IMR-90 (cell line): Measurements from ENCODE around the gene PJA2. TPM values are rescaled to one million over a fixed set of nuclear protein-coding genes. Genes with fewer than 3 reads are reported as not detected.

Experiments used
- ATAC-seq: fragments of 200-7000 bp; cut with Tn5 transposase; 2 replicates; pipeline ENCODE4 v1.9.1; 2020; ENCODE audit warnings: low read depth, mild to moderate bottlenecking, moderate library complexity
- BruUV-seq: library from RNA; stranded (reverse); fragments of 400-500 nt; replicated peaks from 2 replicates; lab custom pipeline; 2021; lab: Mats Ljungman, UMichigan
- CTCF ChIA-PET: fragments of 300-600 bp; formaldehyde crosslinking; extraction: SDS; loops from one replicate; lab custom pipeline; 2021; ENCODE audit warnings: antibody characterized with exemption; lab: Yijun Ruan, JAX
- POLR2A ChIA-PET: fragments of 300-600 bp; sonication (Branson Sonifier 250); formaldehyde crosslinking; loops from one replicate; lab custom pipeline; 2022; ENCODE audit warnings: antibody characterized with exemption; ENCODE audit not compliant: unreplicated experiment; lab: Charles Lee
- DNase-seq: peaks from one replicate; pipeline ENCODE4 v3.0.0; 2013
- H2AFZ ChIP-seq: replicated peaks from 2 replicates; pipeline ENCODE3; 2013; ENCODE audit warnings: low read length, mild to moderate bottlenecking; ENCODE audit not compliant: poor library complexity
- H2AK5ac ChIP-seq: 2 replicates; pipeline ENCODE4 v1.6.1; 2013; ENCODE audit warnings: low read depth, low read length, inconsistent platforms
- H2AK9ac ChIP-seq: replicated peaks from 2 replicates; pipeline ENCODE3; 2013; ENCODE audit warnings: mild to moderate bottlenecking, low read depth, low read length, moderate library complexity; ENCODE audit not compliant: poor library complexity
- H2BK120ac ChIP-seq: 2 replicates; pipeline ENCODE4 v1.6.1; 2013; ENCODE audit warnings: low read depth, low read length, inconsistent platforms
- H2BK15ac ChIP-seq: 3 replicates; pipeline ENCODE4 v1.6.1; 2013; ENCODE audit warnings: low read depth, low read length, inconsistent platforms
- H2BK20ac ChIP-seq: 2 replicates; pipeline ENCODE4 v1.6.1; 2013; ENCODE audit warnings: low read depth, mild to moderate bottlenecking, inconsistent platforms, low read length, moderate library complexity
- H2BK5ac ChIP-seq: 2 replicates; pipeline ENCODE4 v1.6.1; 2013; ENCODE audit warnings: mild to moderate bottlenecking, low read depth, low read length, inconsistent platforms; ENCODE audit not compliant: poor library complexity, severe bottlenecking
- H3K14ac ChIP-seq: replicated peaks from 2 replicates; pipeline ENCODE4 v1.6.1; 2013; ENCODE audit warnings: low read depth, low read length, inconsistent platforms
- H3K18ac ChIP-seq: 2 replicates; pipeline ENCODE4 v1.6.1; 2013; ENCODE audit warnings: low read depth, low read length, control low read depth
- H3K23ac ChIP-seq: 2 replicates; pipeline ENCODE4 v1.6.1; 2013; ENCODE audit warnings: low read depth, low read length, inconsistent platforms
- H3K27ac ChIP-seq: 2 replicates; pipeline ENCODE4 v1.5.1; 2013; ENCODE audit warnings: mild to moderate bottlenecking, control low read depth, low read length; ENCODE audit not compliant: insufficient read depth
- H3K27me3 ChIP-seq: 2 replicates; pipeline ENCODE4 v1.6.1; 2013; ENCODE audit warnings: low read length; ENCODE audit not compliant: control insufficient read depth, insufficient read depth
- H3K36me3 ChIP-seq: 2 replicates; pipeline ENCODE4 v1.6.1; 2013; ENCODE audit warnings: low read length, mixed read lengths; ENCODE audit not compliant: control insufficient read depth, insufficient read depth
- H3K4ac ChIP-seq: 2 replicates; pipeline ENCODE4 v1.6.1; 2013; ENCODE audit warnings: low read depth, low read length, inconsistent platforms
- H3K4me1 ChIP-seq: 2 replicates; pipeline ENCODE4 v1.6.1; 2013; ENCODE audit warnings: low read length, mixed read lengths; ENCODE audit not compliant: control insufficient read depth, insufficient read depth
- H3K4me2 ChIP-seq: 2 replicates; pipeline ENCODE4 v1.6.1; 2013; ENCODE audit warnings: low read depth, mild to moderate bottlenecking, control low read depth, low read length, moderate library complexity
- H3K4me3 ChIP-seq: 2 replicates; pipeline ENCODE4 v1.5.1; 2013; ENCODE audit warnings: low read depth, mild to moderate bottlenecking, control low read depth, low read length, moderate library complexity; ENCODE audit not compliant: insufficient read depth
- H3K56ac ChIP-seq: 2 replicates; pipeline ENCODE4 v1.6.1; 2013; ENCODE audit warnings: low read length, inconsistent platforms; ENCODE audit not compliant: insufficient read depth; ENCODE audit errors: extremely low read depth
- H3K79me1 ChIP-seq, 2 experiments: 2 replicates each; pipeline ENCODE4 v1.6.1; 2013; ENCODE audit warnings: low read length in 2 of 2, inconsistent platforms in 1 of 2, low read depth in 1 of 2
- H3K9ac ChIP-seq: 2 replicates; pipeline ENCODE4 v1.6.1; 2013; ENCODE audit warnings: low read depth, low read length, control low read depth
- H3K9me1 ChIP-seq: 2 replicates; pipeline ENCODE4 v1.6.1; 2013; ENCODE audit warnings: low read length, inconsistent platforms; ENCODE audit not compliant: insufficient read depth
- H3K9me3 ChIP-seq: 2 replicates; pipeline ENCODE4 v1.6.1; 2013; ENCODE audit warnings: low read length; ENCODE audit not compliant: control insufficient read depth, insufficient read depth
- H4K20me1 ChIP-seq: 2 replicates; pipeline ENCODE4 v1.6.1; 2013; ENCODE audit warnings: low read length, inconsistent platforms; ENCODE audit not compliant: insufficient read depth
- H4K5ac ChIP-seq: 2 replicates; pipeline ENCODE4 v1.6.1; 2013; ENCODE audit warnings: mild to moderate bottlenecking, low read depth, low read length, control low read depth
- H4K8ac ChIP-seq, 2 experiments: 2 replicates each; pipeline ENCODE4 v1.6.1; 2013; ENCODE audit warnings: low read depth in 2 of 2, low read length in 2 of 2, control low read depth in 1 of 2, inconsistent platforms in 1 of 2
- H4K91ac ChIP-seq: 2 replicates; pipeline ENCODE4 v1.6.1; 2013; ENCODE audit warnings: low read depth, low read length, inconsistent platforms; ENCODE audit not compliant: insufficient read depth
- BHLHE40 ChIP-seq: fragments of 150-350 bp; IDR thresholded peaks from 2 replicates; pipeline ENCODE4 v1.6.1; 2016; ENCODE audit warnings: mild to moderate bottlenecking, low read depth, low read length
- CEBPB ChIP-seq: IDR thresholded peaks from 2 replicates; pipeline ENCODE4 v1.6.1; 2012; ENCODE audit warnings: low read depth, low read length, improper control_type of control experiment
- CHD1 ChIP-seq: IDR thresholded peaks from 2 replicates; pipeline ENCODE4 v1.6.1; 2012; ENCODE audit warnings: low read depth, low read length, improper control_type of control experiment
- CTCF ChIP-seq: conservative IDR thresholded peaks from 2 replicates; pipeline ENCODE4 v1.5.1; 2012; ENCODE audit warnings: mild to moderate bottlenecking, low read depth, low read length, improper control_type of control experiment
- ELK1 ChIP-seq: fragments of 150-350 bp; IDR thresholded peaks from 2 replicates; pipeline ENCODE4 v1.6.1; 2016; ENCODE audit warnings: low read depth, mild to moderate bottlenecking, low read length, moderate library complexity, borderline replicate concordance
- MAFK ChIP-seq: IDR thresholded peaks from 2 replicates; pipeline ENCODE4 v1.6.1; 2012; ENCODE audit warnings: low read depth, low read length, improper control_type of control experiment
- MAZ ChIP-seq: IDR thresholded peaks from 2 replicates; pipeline ENCODE4 v1.6.1; 2012; ENCODE audit warnings: low read depth, mild to moderate bottlenecking, low read length, improper control_type of control experiment, moderate library complexity, borderline replicate concordance
- MXI1 ChIP-seq: IDR thresholded peaks from 2 replicates; pipeline ENCODE4 v1.6.1; 2012; ENCODE audit warnings: low read depth, mild to moderate bottlenecking, low read length, moderate library complexity, borderline replicate concordance
- NFE2L2 ChIP-seq: fragments of 150-350 bp; IDR thresholded peaks from 2 replicates; pipeline ENCODE4 v1.6.1; 2016; ENCODE audit warnings: low read depth, mild to moderate bottlenecking, low read length
- POLR2A ChIP-seq: IDR thresholded peaks from 2 replicates; pipeline ENCODE4 v1.6.1; 2012; ENCODE audit warnings: mild to moderate bottlenecking, low read depth, low read length
- RAD21 ChIP-seq: IDR thresholded peaks from 2 replicates; pipeline ENCODE4 v1.6.1; 2012; ENCODE audit warnings: low read length, improper control_type of control experiment
- RCOR1 ChIP-seq: IDR thresholded peaks from 2 replicates; pipeline ENCODE4 v1.6.1; 2012; ENCODE audit warnings: mild to moderate bottlenecking, low read length, improper control_type of control experiment; ENCODE audit not compliant: insufficient replicate concordance
- RFX5 ChIP-seq: IDR thresholded peaks from 2 replicates; pipeline ENCODE4 v1.8.0; 2012; ENCODE audit warnings: low read depth, mild to moderate bottlenecking, low read length, moderate library complexity
- SMC3 ChIP-seq: fragments of 150-350 bp; IDR thresholded peaks from 2 replicates; pipeline ENCODE4 v1.6.1; 2016; ENCODE audit warnings: low read depth, mild to moderate bottlenecking, antibody characterized with exemption, low read length, moderate library complexity
- WGBS, 2 experiments: methylation state at CpG; one replicate each; pipeline versions ENCODE4 v1.1.5 to v1.1.7; 2013; ENCODE audit warnings: missing lambda C conversion rate in 2 of 2; ENCODE audit not compliant: insufficient read length in 1 of 2; ENCODE audit errors: extremely low coverage in 2 of 2; 5-methylcytosine and 5-hydroxymethylcytosine counted together
- dilution Hi-C: fragments of 300-500 bp; cut with HindIII; formaldehyde crosslinking; loops from one replicate; pipeline ENCODE4 v1.14.3; 2018; ENCODE audit warnings: low sequenced_read_pairs; ENCODE audit not compliant: unreplicated experiment
- in situ Hi-C: fragments of 300-500 bp; cut with MboI; formaldehyde crosslinking; loops from 3 replicates; pipeline ENCODE4 v1.14.3; 2019; ENCODE audit warnings: low sequenced_read_pairs, inconsistent platforms, mixed read lengths
- intact Hi-C: fragments of 100-400 bp; cut with micrococcal nuclease; formaldehyde crosslinking; loops from 2 replicates; pipeline ENCODE4 v1.10.0; 2022
- polyA plus RNA-seq, 3 experiments: library from polyadenylated mRNA; depleted of rRNA; stranded (reverse); fragments of >200 nt; gene quantifications; 2 replicates each; pipeline ENCODE4 v1.2.3, GENCODE V29; 2012; ENCODE audit warnings: low replicate concordance in 1 of 3
- total RNA-seq: library from RNA; depleted of rRNA; stranded (reverse); fragments of >200 nt; gene quantifications from 2 replicates; pipeline ENCODE4 v1.2.3, GENCODE V29; 2012
- TF ChIP-seq, protein P1 (sequence below): fragments of 150-350 bp; IDR thresholded peaks from 2 replicates; pipeline ENCODE4 v1.6.1; 2017; ENCODE audit warnings: mild to moderate bottlenecking, antibody characterized with exemption, low read length, low read depth

Gene PJA2
- total and polyA plus RNA-seq, 2 of the 4 experiments (the other 2 are of a cell fraction): 42.3 to 70.6 TPM

DNA sequence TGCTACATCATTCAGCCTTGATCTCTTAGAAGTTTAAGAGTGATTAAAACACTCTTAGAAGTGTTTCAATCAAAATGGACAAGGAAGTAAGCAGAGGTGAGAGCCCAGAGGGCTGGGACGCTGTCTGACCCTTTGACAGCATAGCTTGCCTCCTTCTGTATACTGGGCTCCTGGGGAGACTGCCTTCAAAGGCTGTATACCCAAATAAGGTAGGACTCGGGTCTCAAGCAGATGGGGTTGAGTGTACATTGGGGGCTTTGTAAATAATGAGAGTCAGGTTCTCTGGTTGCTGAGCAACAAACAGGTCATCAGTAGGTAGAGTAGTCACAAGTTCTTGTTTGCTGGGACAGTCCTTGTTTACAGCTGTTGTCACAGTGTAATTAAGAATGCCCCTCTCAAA lies 97.1 kb downstream of the PJA2 start:
- no peak overlapping the region for H2BK20ac ChIP-seq
- H4K91ac ChIP-seq: no peak overlapping the region
- no TSS peak for BruUV-seq
- no peak overlapping the region for H2AK9ac ChIP-seq
- H3K27me3 ChIP-seq: no peaks in the 10 kb centered on the region; the same call in 1 of the 2 replicates
- 86% methylated on average over 1 of the region's 2 CpGs; no CpG with 5 or more reads in 1 of the 2 experiments for WGBS, 2 experiments
- no peak overlapping the region for H3K4ac ChIP-seq
- no peak overlapping the region for H3K23ac ChIP-seq
- no peak overlapping the region for H3K4me2 ChIP-seq
- H4K20me1 ChIP-seq: no peaks in the 10 kb centered on the region
- no peak overlapping the region for H2AK5ac ChIP-seq
- dilution Hi-C loops (no loop called here), intact Hi-C loops (no loop called here), in situ Hi-C loops (no loop called here)
- H2AFZ ChIP-seq: no peak overlapping the region
- no peaks in the 10 kb centered on the region for H3K36me3 ChIP-seq
- DNase-seq (no peak), ATAC-seq (no peak)
- H4K5ac ChIP-seq: no peak overlapping the region
- POLR2A ChIA-PET: no interaction called here
- no peaks in the 10 kb centered on the region for H3K9me3 ChIP-seq
- no peak overlapping the region for H3K27ac ChIP-seq
- H3K56ac ChIP-seq: no peak overlapping the region
- CTCF ChIA-PET: no interaction called here
- no peak overlapping the region for H2BK5ac ChIP-seq
- no peak overlapping the region for H3K4me3 ChIP-seq
- H2BK120ac ChIP-seq: no peak overlapping the region
- H4K8ac ChIP-seq: no peak overlapping the region
- no peak overlapping the region for H3K18ac ChIP-seq
- H3K4me1 ChIP-seq: no peaks in the 10 kb centered on the region
- H3K14ac ChIP-seq: no peak overlapping the region; the same call in 1 of the 2 replicates
- TF ChIP-seq MAZ (no peak), CEBPB (no peak), NFE2L2 (no peak), RFX5 (no peak), ELK1 (no peak), MXI1 (no peak), SMC3 (no peak), CTCF (no peak), RAD21 (no peak), POLR2A (no peak), RCOR1 (no peak), MAFK (no peak), BHLHE40 (no peak), CHD1 (no peak)
- TF ChIP-seq, protein P1, sequence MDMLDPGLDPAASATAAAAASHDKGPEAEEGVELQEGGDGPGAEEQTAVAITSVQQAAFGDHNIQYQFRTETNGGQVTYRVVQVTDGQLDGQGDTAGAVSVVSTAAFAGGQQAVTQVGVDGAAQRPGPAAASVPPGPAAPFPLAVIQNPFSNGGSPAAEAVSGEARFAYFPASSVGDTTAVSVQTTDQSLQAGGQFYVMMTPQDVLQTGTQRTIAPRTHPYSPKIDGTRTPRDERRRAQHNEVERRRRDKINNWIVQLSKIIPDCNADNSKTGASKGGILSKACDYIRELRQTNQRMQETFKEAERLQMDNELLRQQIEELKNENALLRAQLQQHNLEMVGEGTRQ: no peak
- H3K9me1 ChIP-seq: no peaks in the 10 kb centered on the region
- no peak overlapping the region for H2BK15ac ChIP-seq
- H3K79me1 ChIP-seq: no peaks in the 10 kb centered on the region
- H3K9ac ChIP-seq: no peak overlapping the region
